K562 (cell line): Measurements from ENCODE around the gene TLR3. TPM values are rescaled to one million over a fixed set of nuclear protein-coding genes. Genes with fewer than 3 reads are reported as not detected.

Source experiments
- CCNT2 ChIP-seq: IDR thresholded peaks from 2 replicates; pipeline ENCODE4 v1.6.1; 2011; ENCODE audit warnings: borderline replicate concordance, low read depth, mild to moderate bottlenecking, moderate library complexity, mixed read lengths, low read length; ENCODE audit not compliant: insufficient read length; ENCODE audit errors: extremely low read depth
- E2F8 ChIP-seq: fragments of 450-650 bp; IDR thresholded peaks from 2 replicates; pipeline ENCODE4 v1.7.1; 2018; ENCODE audit warnings: mild to moderate bottlenecking, low read depth; ENCODE audit not compliant: partially characterized antibody
- ELF4 ChIP-seq: fragments of 450-650 bp; formaldehyde crosslinking; IDR thresholded peaks from 2 replicates; pipeline ENCODE4 v1.4.0; 2022; ENCODE audit warnings: missing genetic modification characterization
- JUNB ChIP-seq: fragments of 450-650 bp; formaldehyde crosslinking; conservative IDR thresholded peaks from 2 replicates; pipeline ENCODE4 v1.4.0; 2020; ENCODE audit warnings: mild to moderate bottlenecking
- KDM5B ChIP-seq: fragments of 200-600 bp; sonication (generic); IDR thresholded peaks from 2 replicates; pipeline ENCODE4 v1.6.1; 2012; ENCODE audit warnings: low read depth, mild to moderate bottlenecking, moderate library complexity, low read length, control low read depth, inconsistent platforms; ENCODE audit not compliant: insufficient replicate concordance
- MAZ ChIP-seq, 2 experiments: fragments of 450-650 bp in 1 of 2; sonication (generic) in 1 of 2; formaldehyde crosslinking; IDR thresholded peaks in 1 of 2; conservative IDR thresholded peaks in 1 of 2; 2 replicates each; pipeline versions ENCODE4 v1.4.0 to v1.5.0; 2020; ENCODE audit warnings: mild to moderate bottlenecking in 1 of 2, missing genetic modification reagents in 1 of 2
- PBX2 ChIP-seq, 2 experiments: IDR thresholded peaks in 1 of 2; conservative IDR thresholded peaks in 1 of 2; 2 replicates each; pipeline ENCODE4 v1.6.1; 2016; ENCODE audit warnings: low read depth in 2 of 2, mild to moderate bottlenecking in 1 of 2, missing compliant biosample characterization in 1 of 2, missing genetic modification characterization in 1 of 2, moderate library complexity in 1 of 2
- RB1 ChIP-seq: fragments of 450-650 bp; IDR thresholded peaks from 2 replicates; pipeline ENCODE4 v1.6.1; 2017; ENCODE audit warnings: low read depth, mild to moderate bottlenecking
- RHOXF2B ChIP-seq: fragments of 250-450 bp; sonication (Bioruptor Pico); conservative IDR thresholded peaks from 2 replicates; pipeline ENCODE4 v1.5.1; 2021
- TCF7L2 ChIP-seq: fragments of 150-350 bp; IDR thresholded peaks from 2 replicates; pipeline ENCODE4 v1.6.1; 2016; ENCODE audit warnings: low read depth, mild to moderate bottlenecking, low read length, moderate library complexity
- ZNF407 ChIP-seq: fragments of 450-650 bp; IDR thresholded peaks from 2 replicates; pipeline ENCODE4 v1.6.1; 2016; ENCODE audit warnings: low read depth
- ZNF445 ChIP-seq: fragments of 250-450 bp; sonication (Bioruptor Pico); IDR thresholded peaks from 2 replicates; pipeline ENCODE4 v1.4.0; 2020; ENCODE audit warnings: low read depth, mild to moderate bottlenecking, moderate library complexity
- polyA plus RNA-seq, 8 experiments: library from polyadenylated mRNA; depleted of rRNA in 4 of 8; stranded (reverse) in 5 of 8; unstranded in 3 of 8; fragments of >200 nt; fragmentation: Nextera tagmentation in 2 of 8; fragmentation: Illumina TruSeq in 1 of 8; extraction: Ambion mirVana in 2 of 8; extraction: Trizol in 1 of 8; gene quantifications; 2 replicates each; pipeline versions ENCODE4 v1.2.1 to v1.2.3, GENCODE V29; 2011 to 2014; ENCODE audit warnings: inconsistent platforms in 1 of 8, missing spikeins in 1 of 8
- total RNA-seq, 7 experiments: library from RNA; depleted of rRNA in 6 of 7; stranded (reverse); fragments of >200 nt in 6 of 7; fragmentation: Illumina TruSeq in 2 of 7; extraction: Trizol in 2 of 7; gene quantifications; 2 replicates each; pipeline versions ENCODE4 v1.2.1 to v1.2.3, GENCODE V29; 2011 to 2021; ENCODE audit warnings: low replicate concordance in 1 of 7

TLR3 gene
- total and polyA plus RNA-seq, 9 of the 15 experiments (the other 6 are each of a cell fraction or from before 2014, with no cell fraction given): 0.01 TPM; not detected in 8

GRCh38 chr4:186109245-186109644, 40.3 kb downstream of the TLR3 start (continued):
- TF ChIP-seq ZNF407: no peak
- no peak for TF ChIP-seq ZNF445 (CRISPR knock-in tag)
- no peak for TF ChIP-seq TCF7L2
- TF ChIP-seq RHOXF2B (CRISPR knock-in tag): no peak
- TF ChIP-seq PBX2 (CRISPR knock-in tag; IDR thresholded peaks at IDR 0.05; ENCODE audit: low read depth): no peak
- TF ChIP-seq PBX2 (tag; conservative IDR thresholded peaks at IDR 0.05; ENCODE audit: low read depth): no peak
- no peak for TF ChIP-seq ELF4 (CRISPR knock-in tag)
- TF ChIP-seq KDM5B: no peak
- TF ChIP-seq RB1: no peak
- no peak for TF ChIP-seq E2F8
- no peak for TF ChIP-seq CCNT2
- TF ChIP-seq JUNB (CRISPR knock-in tag): no peak
- TF ChIP-seq MAZ (CRISPR knock-in tag; conservative IDR thresholded peaks at IDR 0.05 in 1 of 2, IDR thresholded peaks at IDR 0.05 in 1 of 2): no peak
